PC-3 (cell line): ENCODE results near the gene GPR42.

Experiments
- CTCF ChIP-seq: fragments of 300-600 bp; sonication (generic); conservative IDR thresholded peaks from 2 replicates; pipeline ENCODE4 v1.5.1; 2017; ENCODE audit warnings: antibody characterized with exemption, low read depth, mild to moderate bottlenecking, low read length
- EZH2 ChIP-seq: fragments of 300-600 bp; sonication (generic); IDR thresholded peaks from one replicate; pipeline ENCODE4 v1.6.1; 2017; ENCODE audit warnings: antibody characterized with exemption, mild to moderate bottlenecking, low read length; ENCODE audit not compliant: unreplicated experiment

GRCh38 chr19:35414442-35414841 lies 43.6 kb downstream of the GPR42 start:
- no peak for TF ChIP-seq CTCF
- TF ChIP-seq EZH2, result no peak
